HT1080 (cell line): ENCODE results near the gene BRD4. TPM values are rescaled to one million over a fixed set of nuclear protein-coding genes. Genes with fewer than 3 reads are reported as not detected.
A peak's percentile ranks its signal among the peaks of the same experiment; 100 is the strongest.

Experiments used
- DNase-seq: peaks from one replicate; pipeline ENCODE4 v3.0.0-alpha.2; 2015; ENCODE audit warnings: low read depth
- total RNA-seq: library from RNA; depleted of rRNA; stranded (reverse); fragments of >200 nt; shearing (Covaris generic); gene quantifications from 2 replicates; pipeline ENCODE4 v1.2.3, GENCODE V29; 2014

The BRD4 gene
- total RNA-seq, 1 experiment from 2014 or later = 31.7 TPM

GRCh38 chr19:15268192-15268927 is 64.0 kb downstream of the BRD4 start:
- DNase-seq = no peak

GRCh38 chr19:15266683-15267082 is 65.7 kb downstream of the BRD4 start:
- DNase-seq = no peak

- DNase-seq = peak; percentile 87
Observed at GRCh38 chr19:15265850-15266248, 66.5 kb downstream of the BRD4 start.

GRCh38 chr19:15265214-15265849 is 67.0 kb downstream of the BRD4 start:
- no peak for DNase-seq

GRCh38 chr19:15264933-15265206 is 67.5 kb downstream of the BRD4 start:
- DNase-seq = no peak

GRCh38 chr19:15264061-15264932 is 68.0 kb downstream of the BRD4 start:
- peak; percentile 43 for DNase-seq

- DNase-seq = no peak
Observed at GRCh38 chr19:15263361-15263985, 68.9 kb downstream of the BRD4 start.

- no peak for DNase-seq
Observed at GRCh38 chr19:15262011-15262410, 70.3 kb downstream of the BRD4 start.

- peak; percentile 17 for DNase-seq
Observed at GRCh38 chr19:15260939-15261338, 71.4 kb downstream of the BRD4 start.

- no peak for DNase-seq
Observed at GRCh38 chr19:15259907-15260306, 72.4 kb downstream of the BRD4 start.

GRCh38 chr19:15257782-15258181 is 74.6 kb downstream of the BRD4 start:
- no peak for DNase-seq

GRCh38 chr19:15256708-15257331 is 75.5 kb downstream of the BRD4 start:
- no peak for DNase-seq

- DNase-seq = no peak
Observed at GRCh38 chr19:15255359-15255990, 76.9 kb downstream of the BRD4 start.

- DNase-seq = no peak
Observed at GRCh38 chr19:15254547-15254946, 77.8 kb downstream of the BRD4 start.

GRCh38 chr19:15253513-15253912 is 78.8 kb downstream of the BRD4 start:
- no peak for DNase-seq

GRCh38 chr19:15253061-15253460 is 79.3 kb downstream of the BRD4 start:
- DNase-seq = no peak

- DNase-seq = peak; percentile 32
Observed at GRCh38 chr19:15252398-15253018, 79.8 kb downstream of the BRD4 start.

- DNase-seq = peak; percentile 90
Observed at GRCh38 chr19:15251749-15252397, 80.5 kb downstream of the BRD4 start.

GRCh38 chr19:15251010-15251748 is 81.2 kb downstream of the BRD4 start:
- DNase-seq = peak; percentile 77
